H1 (cell line): ENCODE measurements around the gene LRRC37B. TPM values are rescaled to one million over a fixed set of nuclear protein-coding genes. Genes with fewer than 3 reads are reported as not detected.

ENCODE experiments used
- BRCA1 ChIP-seq: IDR thresholded peaks from 2 replicates; pipeline ENCODE4 v1.6.1; 2012; ENCODE audit warnings: low read depth, low read length, improper control_type of control experiment
- FOSL1 ChIP-seq: IDR thresholded peaks from 2 replicates; pipeline ENCODE4 v1.6.1; 2011; ENCODE audit warnings: mild to moderate bottlenecking, low read depth, low read length, moderate library complexity; ENCODE audit not compliant: insufficient read depth
- SIX5 ChIP-seq: IDR thresholded peaks from 2 replicates; pipeline ENCODE4 v1.6.1; 2011; ENCODE audit warnings: mild to moderate bottlenecking, low read depth, low read length
- ZNF274 ChIP-seq: IDR thresholded peaks from 2 replicates; pipeline ENCODE4 v1.7.0; 2012; ENCODE audit warnings: low read length, borderline replicate concordance; ENCODE audit errors: extremely low read depth
- polyA plus RNA-seq, 7 experiments: library from polyadenylated mRNA; depleted of rRNA in 3 of 7; stranded (reverse) in 5 of 7; unstranded in 2 of 7; fragments of >200 nt in 5 of 7; fragments of 200-250 nt in 2 of 7; gene quantifications; 1 replicate in 5 of 7; 2 replicates in 1 of 7; 4 replicates in 1 of 7; pipeline versions ENCODE4 v1.2.1 to v1.2.3, GENCODE V29; 2011 to 2013; ENCODE audit warnings: missing spikeins in 2 of 7, mixed read lengths in 2 of 7
- total RNA-seq: library from RNA; stranded (reverse); fragmentation: NEBNext Ultra II Directional; extraction: Animal tissue kit (Norgen Biotek cat#: 25700); gene quantifications from 2 replicates; pipeline ENCODE4 v1.2.1, GENCODE V29; 2021
- TF ChIP-seq, protein P1 (sequence below): IDR thresholded peaks from 2 replicates; pipeline ENCODE4 v1.6.1; 2012; ENCODE audit warnings: inconsistent platforms
- TF ChIP-seq, protein P2 (sequence below): IDR thresholded peaks from 2 replicates; pipeline ENCODE4 v1.6.1; 2011; ENCODE audit warnings: low read length, improper control_type of control experiment
- TF ChIP-seq, protein P3 (sequence below): IDR thresholded peaks from 2 replicates; pipeline ENCODE4 v1.6.1; 2012; ENCODE audit warnings: inconsistent platforms

Gene LRRC37B
- total and polyA plus RNA-seq, 2 of the 8 experiments (the other 6 are each of a cell fraction or from before 2014, with no cell fraction given) = 16.0 to 19.0 TPM

DNA sequence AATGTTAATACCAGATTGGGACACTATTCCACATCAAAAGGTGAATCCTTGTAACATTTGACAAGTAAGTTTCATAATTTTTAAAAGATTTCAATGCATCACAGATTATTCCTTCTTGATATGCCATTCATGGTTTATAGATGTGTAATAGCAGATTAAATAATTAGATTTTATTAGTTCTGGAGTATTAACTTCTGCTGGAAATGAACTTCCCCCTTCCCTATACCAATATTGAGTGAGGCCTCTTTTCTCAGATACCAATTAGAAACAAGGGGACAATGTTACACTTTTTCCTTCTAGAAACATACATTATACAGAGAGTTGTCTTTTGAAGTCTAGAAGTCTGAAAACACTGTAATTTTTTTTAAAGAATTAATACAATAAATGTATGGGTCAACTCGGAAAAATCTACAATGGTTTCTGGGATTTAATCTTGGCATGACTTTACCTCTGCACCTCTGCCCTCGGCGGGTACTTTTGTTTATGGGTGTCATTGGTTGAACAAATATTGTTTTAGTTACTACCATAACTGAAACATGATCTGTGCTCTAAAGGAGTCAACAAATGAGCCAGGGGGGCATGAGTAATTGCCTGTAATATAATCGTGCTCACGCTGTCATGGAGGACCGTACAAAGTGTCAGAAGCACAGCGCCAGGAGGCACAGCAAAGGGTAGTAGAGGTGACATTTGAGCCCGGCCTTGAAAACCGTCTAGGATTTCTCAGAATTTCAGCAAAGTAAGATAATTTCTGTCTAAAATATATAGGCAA lies 8.2 kb downstream of the LRRC37B start (continued):
- TF ChIP-seq, protein P1, sequence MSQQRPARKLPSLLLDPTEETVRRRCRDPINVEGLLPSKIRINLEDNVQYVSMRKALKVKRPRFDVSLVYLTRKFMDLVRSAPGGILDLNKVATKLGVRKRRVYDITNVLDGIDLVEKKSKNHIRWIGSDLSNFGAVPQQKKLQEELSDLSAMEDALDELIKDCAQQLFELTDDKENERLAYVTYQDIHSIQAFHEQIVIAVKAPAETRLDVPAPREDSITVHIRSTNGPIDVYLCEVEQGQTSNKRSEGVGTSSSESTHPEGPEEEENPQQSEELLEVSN = no peak
- no peak for TF ChIP-seq SIX5
- TF ChIP-seq, protein P2, sequence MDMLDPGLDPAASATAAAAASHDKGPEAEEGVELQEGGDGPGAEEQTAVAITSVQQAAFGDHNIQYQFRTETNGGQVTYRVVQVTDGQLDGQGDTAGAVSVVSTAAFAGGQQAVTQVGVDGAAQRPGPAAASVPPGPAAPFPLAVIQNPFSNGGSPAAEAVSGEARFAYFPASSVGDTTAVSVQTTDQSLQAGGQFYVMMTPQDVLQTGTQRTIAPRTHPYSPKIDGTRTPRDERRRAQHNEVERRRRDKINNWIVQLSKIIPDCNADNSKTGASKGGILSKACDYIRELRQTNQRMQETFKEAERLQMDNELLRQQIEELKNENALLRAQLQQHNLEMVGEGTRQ = no peak
- no peak for TF ChIP-seq FOSL1
- no peak for TF ChIP-seq ZNF274
- TF ChIP-seq, protein P3, sequence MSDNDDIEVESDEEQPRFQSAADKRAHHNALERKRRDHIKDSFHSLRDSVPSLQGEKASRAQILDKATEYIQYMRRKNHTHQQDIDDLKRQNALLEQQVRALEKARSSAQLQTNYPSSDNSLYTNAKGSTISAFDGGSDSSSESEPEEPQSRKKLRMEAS = no peak
- no peak for TF ChIP-seq BRCA1
